Amniotic stem cell (primary cell): ENCODE results near the gene CLTCL1.

Source experiments
- DNase-seq: peaks from one replicate; lab custom pipeline; 2025; lab: John Stamatoyannopoulos, UW

The CLTCL1 gene

DNA sequence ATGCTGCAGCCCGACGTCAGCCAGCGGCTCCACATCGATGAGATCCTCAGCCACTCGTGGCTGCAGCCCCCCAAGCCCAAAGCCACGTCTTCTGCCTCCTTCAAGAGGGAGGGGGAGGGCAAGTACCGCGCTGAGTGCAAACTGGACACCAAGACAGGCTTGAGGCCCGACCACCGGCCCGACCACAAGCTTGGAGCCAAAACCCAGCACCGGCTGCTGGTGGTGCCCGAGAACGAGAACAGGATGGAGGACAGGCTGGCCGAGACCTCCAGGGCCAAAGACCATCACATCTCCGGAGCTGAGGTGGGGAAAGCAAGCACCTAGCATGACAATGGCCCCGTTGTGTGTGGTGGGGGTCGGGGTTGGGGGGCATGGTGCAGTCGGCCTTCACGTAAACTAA, 159.4 kb downstream of the CLTCL1 start:
- DNase-seq: no peak

DNA sequence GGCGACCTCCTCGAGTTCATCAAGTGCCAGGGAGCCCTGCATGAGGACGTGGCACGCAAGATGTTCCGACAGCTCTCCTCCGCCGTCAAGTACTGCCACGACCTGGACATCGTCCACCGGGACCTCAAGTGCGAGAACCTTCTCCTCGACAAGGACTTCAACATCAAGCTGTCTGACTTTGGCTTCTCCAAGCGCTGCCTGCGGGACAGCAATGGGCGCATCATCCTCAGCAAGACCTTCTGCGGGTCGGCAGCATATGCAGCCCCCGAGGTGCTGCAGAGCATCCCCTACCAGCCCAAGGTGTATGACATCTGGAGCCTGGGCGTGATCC, 159.9 kb downstream of the CLTCL1 start:
- DNase-seq: no peak

GRCh38 chr22:19130959-19131684, 160.4 kb downstream of the CLTCL1 start, which contains the start of gene TSSK2:
Gene TSSK2, plus strand, starts transcription at chr22:19131308. Its CDS starts 92 bp downstream, at chr22:19131400.
- DNase-seq: no peak

DNA sequence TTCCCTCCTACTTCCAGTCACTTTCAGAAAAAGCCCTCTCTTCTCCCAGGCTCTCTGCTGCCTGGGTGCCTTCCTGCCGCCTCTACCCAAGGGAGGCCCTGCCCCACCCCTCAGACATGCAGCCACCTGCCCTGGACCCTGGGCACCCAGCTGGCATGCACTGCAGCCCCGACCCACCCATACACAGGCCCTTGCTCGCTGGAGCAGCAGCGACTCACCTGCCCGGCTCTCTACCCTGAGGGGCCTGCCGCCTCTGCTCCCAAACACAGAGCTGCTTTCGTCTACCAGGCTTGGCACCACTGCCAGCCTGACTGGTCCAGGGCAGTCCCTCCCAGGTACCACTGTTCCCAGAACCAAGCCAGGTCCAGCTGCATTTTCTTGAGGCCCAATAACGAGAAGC, 161.6 kb downstream of the CLTCL1 start:
- DNase-seq: no peak
